ENCODE measurements around the gene ACTG1. TPM values are rescaled to one million over a fixed set of nuclear protein-coding genes. Genes with fewer than 3 reads are reported as not detected.

ACTG1 gene
- total RNA-seq, 1 donor from 2014 or later = 4,391 TPM

- no peak for DNase-seq (ENCODE audit: low spot score in 2 of 2, unreplicated experiment in 2 of 2)
- Mint-ChIP-seq H3K36me3 (no peaks in the 10 kb centered on the region), H3K4me3 (no peak overlapping the region), H3K27me3 (ENCODE audit: low read depth) (peaks cover 22% of the 10 kb centered on the region), H3K4me1 (peaks cover 19% of the 10 kb centered on the region), H3K27ac (peak overlapping the region; percentile 47), H3K9me3 (peaks cover 4% of the 10 kb centered on the region)
- TF ChIP-seq, protein P1, sequence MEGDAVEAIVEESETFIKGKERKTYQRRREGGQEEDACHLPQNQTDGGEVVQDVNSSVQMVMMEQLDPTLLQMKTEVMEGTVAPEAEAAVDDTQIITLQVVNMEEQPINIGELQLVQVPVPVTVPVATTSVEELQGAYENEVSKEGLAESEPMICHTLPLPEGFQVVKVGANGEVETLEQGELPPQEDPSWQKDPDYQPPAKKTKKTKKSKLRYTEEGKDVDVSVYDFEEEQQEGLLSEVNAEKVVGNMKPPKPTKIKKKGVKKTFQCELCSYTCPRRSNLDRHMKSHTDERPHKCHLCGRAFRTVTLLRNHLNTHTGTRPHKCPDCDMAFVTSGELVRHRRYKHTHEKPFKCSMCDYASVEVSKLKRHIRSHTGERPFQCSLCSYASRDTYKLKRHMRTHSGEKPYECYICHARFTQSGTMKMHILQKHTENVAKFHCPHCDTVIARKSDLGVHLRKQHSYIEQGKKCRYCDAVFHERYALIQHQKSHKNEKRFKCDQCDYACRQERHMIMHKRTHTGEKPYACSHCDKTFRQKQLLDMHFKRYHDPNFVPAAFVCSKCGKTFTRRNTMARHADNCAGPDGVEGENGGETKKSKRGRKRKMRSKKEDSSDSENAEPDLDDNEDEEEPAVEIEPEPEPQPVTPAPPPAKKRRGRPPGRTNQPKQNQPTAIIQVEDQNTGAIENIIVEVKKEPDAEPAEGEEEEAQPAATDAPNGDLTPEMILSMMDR (IDR thresholded peaks at IDR 0.05; ENCODE audit: unreplicated experiment) = no peak
These were observed 33.2 kb downstream of the ACTG1 start for GRCh38 chr17:81479175-81480071.

DNA sequence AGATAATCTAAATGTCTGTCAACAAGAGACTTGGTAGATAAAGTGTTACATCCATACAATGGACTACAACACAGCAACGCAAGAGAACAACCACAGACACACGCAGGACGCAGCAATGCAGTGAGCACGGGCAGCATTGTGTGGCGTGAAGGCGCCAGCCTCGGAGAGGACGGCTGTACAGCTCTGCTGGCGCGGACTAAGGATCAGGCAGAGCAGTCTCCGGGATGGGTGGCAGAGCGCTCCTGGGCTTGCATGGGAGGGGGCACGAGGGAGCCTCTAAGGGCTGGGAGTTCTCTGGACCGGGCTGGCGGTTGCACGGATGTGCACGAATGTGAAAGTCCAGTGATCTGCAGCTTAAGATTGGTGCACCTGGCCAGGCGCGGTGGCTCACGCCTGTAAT is 34.5 kb downstream of the ACTG1 start:
- H3K27me3 Mint-ChIP-seq (ENCODE audit: low read depth) = peaks cover 22% of the 10 kb centered on the region
- H3K27ac Mint-ChIP-seq = no peak overlapping the region

GRCh38 chr17:81477173-81477572 is 35.4 kb downstream of the ACTG1 start:
- H3K4me3 Mint-ChIP-seq = no peak overlapping the region
- H3K27ac Mint-ChIP-seq = no peak overlapping the region
- no peaks in the 10 kb centered on the region for H3K36me3 Mint-ChIP-seq
- TF ChIP-seq, protein P1 (IDR thresholded peaks at IDR 0.05; ENCODE audit: unreplicated experiment) = no peak
- peaks cover 4% of the 10 kb centered on the region for H3K9me3 Mint-ChIP-seq
- no peak for DNase-seq (ENCODE audit: low spot score in 2 of 2, unreplicated experiment in 2 of 2)
- H3K27me3 Mint-ChIP-seq (ENCODE audit: low read depth) = peaks cover 19% of the 10 kb centered on the region
- peaks cover 12% of the 10 kb centered on the region for H3K4me1 Mint-ChIP-seq

More for the DNA sequence above, 34.5 kb downstream of the ACTG1 start:
- peaks cover 4% of the 10 kb centered on the region for H3K9me3 Mint-ChIP-seq
- DNase-seq (ENCODE audit: low spot score in 2 of 2, unreplicated experiment in 2 of 2) = no peak
- H3K4me1 Mint-ChIP-seq = peaks cover 19% of the 10 kb centered on the region
- no peaks in the 10 kb centered on the region for H3K36me3 Mint-ChIP-seq
- H3K4me3 Mint-ChIP-seq = no peak overlapping the region
- TF ChIP-seq, protein P1 (IDR thresholded peaks at IDR 0.05; ENCODE audit: unreplicated experiment) = no peak

DNA sequence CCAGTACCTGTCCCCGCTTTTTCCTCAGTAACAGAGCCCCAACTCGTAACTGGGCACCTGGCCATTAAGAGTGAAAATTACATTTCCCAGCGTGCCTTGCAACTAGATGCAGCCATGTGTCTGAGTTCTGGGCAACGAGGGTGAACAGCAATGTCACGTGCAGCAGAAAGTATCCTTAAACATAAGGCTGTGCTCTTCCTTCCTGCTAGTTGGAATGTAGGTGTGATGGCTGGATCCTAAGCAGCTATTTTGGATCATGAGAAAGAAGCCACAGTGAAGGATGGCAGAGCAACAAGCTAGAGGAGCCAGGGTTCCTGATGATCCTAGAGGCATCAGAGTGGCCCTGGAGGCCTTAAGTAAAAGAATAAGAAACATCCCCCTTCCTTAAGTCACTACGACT is 36.0 kb downstream of the ACTG1 start:
- no peak for DNase-seq (ENCODE audit: low spot score in 2 of 2, unreplicated experiment in 2 of 2)
- Mint-ChIP-seq H3K9me3 (peaks cover 4% of the 10 kb centered on the region), H3K27ac (no peak overlapping the region), H3K4me1 (peaks cover 8% of the 10 kb centered on the region), H3K27me3 (ENCODE audit: low read depth) (peaks cover 16% of the 10 kb centered on the region), H3K4me3 (no peak overlapping the region), H3K36me3 (no peaks in the 10 kb centered on the region)
- TF ChIP-seq, protein P1 (IDR thresholded peaks at IDR 0.05; ENCODE audit: unreplicated experiment) = no peak

- peaks cover 16% of the 10 kb centered on the region for H3K27me3 Mint-ChIP-seq (ENCODE audit: low read depth)
- no peak overlapping the region for H3K27ac Mint-ChIP-seq
- no peak overlapping the region for H3K4me3 Mint-ChIP-seq
- H3K4me1 Mint-ChIP-seq = peaks cover 11% of the 10 kb centered on the region
- H3K36me3 Mint-ChIP-seq = no peaks in the 10 kb centered on the region
- TF ChIP-seq, protein P1 (IDR thresholded peaks at IDR 0.05; ENCODE audit: unreplicated experiment) = no peak
- no peak for DNase-seq (ENCODE audit: low spot score in 2 of 2, unreplicated experiment in 2 of 2)
- H3K9me3 Mint-ChIP-seq = peaks cover 4% of the 10 kb centered on the region
These were observed 36.5 kb downstream of the ACTG1 start for GRCh38 chr17:81476097-81476496.

All from mesothelial cell of epicardium (in vitro differentiated cells).